ENCODE data around the gene WNT5A.

DNA sequence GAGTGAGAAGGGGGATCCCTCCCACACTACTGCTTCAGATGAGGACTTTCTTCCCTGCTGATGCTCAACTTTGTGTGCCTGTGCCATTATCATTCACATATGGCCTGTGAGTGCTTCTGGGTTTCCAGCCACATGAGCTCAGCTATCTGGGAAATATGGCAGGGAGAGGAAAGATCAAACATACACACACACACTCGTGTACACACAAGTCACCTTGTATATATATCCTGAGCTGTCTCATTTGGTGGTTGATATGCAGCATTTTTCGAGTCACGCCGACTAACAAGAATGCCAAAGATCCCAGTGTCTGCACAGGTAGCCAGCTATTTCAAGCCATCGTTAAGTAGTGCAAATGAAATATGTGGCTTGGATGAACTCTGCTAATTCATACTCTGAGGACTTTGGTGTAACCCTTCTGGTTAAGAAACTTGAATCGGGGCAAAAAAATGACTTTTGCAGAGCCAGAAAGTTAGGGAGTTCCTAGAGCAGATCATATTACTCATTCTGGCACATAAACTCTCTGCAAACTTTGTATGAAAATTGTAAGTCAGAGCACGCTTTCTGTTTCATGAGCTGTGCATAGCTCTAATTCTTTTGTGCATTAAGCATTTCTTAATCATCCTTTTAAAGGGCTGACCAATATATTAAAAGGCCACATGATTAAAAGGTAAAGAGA is 24.9 kb upstream of the WNT5A start:
- no peak for TF ChIP-seq CTCF (optimal IDR thresholded peaks at IDR 0.05 in 1 of 3, IDR thresholded peaks at IDR 0.05 in 1 of 3, conservative IDR thresholded peaks at IDR 0.05 in 1 of 3; ENCODE audit: extremely low read depth in 1 of 3, insufficient read depth in 2 of 3, low read length in 3 of 3)
- TF ChIP-seq EZH2 (IDR thresholded peaks at IDR 0.05; ENCODE audit: low read length) = no peak
